ENCODE measurements around the gene PITPNB. TPM values are rescaled to one million over a fixed set of nuclear protein-coding genes. Genes with fewer than 3 reads are reported as not detected.
A peak's percentile ranks its signal among the peaks of the same experiment; 100 is the strongest.

Gene PITPNB
- 10 to 100 TPM; 13.2 to 43.6 (median 40.0) TPM for polyA plus RNA-seq

DNA sequence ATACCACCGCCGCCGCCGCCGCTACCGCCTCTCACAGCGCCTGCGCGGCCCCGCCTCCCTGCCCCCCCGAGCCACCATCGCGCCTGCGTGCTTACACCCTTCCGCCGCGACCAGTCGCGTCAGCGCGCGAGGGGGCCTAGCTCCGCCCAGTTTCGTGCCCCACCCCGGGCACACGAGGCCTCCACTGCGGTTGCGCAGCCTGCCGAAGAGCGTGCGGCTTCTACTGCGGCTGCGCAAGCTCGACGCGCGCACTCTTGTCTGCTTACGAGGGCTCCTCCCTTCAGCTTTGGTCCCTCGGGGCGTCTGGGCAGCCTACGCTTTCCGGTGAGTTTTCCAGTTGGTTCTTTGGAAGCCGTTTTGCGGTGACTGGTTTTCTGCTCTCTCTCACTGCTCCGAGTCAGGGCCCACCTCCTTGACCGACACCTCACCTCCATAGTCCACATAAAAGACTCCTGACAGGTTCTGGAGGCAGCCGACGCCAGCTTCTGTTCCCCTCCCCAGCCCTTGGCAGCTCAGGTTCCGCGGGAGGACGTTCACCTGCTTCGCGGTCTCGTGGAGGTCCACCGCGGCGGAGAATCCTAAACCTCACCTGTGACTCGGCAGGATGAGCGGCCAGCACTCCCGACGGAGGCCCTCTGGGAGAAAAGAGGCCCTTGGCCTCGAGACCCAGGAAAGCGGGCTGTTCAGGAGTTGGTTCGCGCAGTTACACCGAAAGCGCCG, at the start of gene PITPNB:
TSS of gene PITPNB (minus strand) at position 35 of the 720 bp plus-strand sequence. CDS start 65 bp downstream, outside the sequence.
- H3K27ac ChIP-seq (ENCODE audit: low read depth, low read length) = peak within 1 kb of the TSS; percentile 95
- 0 to 1% (median 0%) methylated on average over 68 of the region's 68 CpGs for WGBS, 3 donors

DNA sequence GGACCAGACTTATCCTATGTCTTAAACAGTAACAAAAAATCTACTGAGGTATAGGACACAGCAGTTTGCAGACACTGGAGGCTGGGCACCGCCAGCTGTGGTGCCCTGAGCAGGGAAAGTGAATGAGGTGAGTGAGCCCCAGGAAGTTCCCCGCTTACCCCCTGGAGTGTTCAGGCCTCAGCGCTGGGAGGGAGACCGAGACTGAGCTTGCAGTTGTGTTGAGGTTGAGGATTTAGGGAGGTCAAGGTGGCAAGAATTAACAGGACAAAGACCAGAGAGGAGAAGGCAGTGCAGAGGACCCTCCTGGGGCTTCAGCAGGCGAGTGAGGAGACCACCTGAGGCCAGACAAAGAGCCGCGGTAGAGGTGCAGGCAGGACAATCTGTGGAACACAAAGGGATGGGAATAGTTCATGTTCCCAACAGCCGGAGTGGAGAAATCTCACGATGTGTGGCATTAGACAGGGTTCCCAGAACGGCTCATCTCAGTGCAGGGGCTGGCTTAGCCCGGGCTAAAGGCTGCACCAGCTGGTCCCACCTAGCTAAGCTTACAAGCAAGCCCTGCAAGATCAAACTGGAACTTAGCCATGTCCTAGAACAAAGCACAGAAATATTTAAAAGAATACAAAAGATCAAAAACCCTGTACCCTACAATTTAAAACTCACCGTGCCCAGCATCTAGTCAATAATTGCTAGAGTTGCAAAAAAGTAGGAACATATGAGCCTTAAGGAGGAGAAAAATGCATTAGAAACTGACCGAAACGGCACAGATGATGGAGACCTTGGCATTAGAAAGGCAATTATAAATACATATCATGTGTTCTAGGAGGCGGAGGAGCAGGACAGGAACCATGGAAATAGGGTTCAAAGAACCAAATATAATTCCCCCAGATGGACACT, 47.4 kb upstream of the PITPNB start:
- no peak overlapping the region for H3K27ac ChIP-seq (ENCODE audit: low read depth, low read length)
- WGBS, 3 donors = 94 to 96% (median 94%) methylated on average over 15 of the region's 15 CpGs

DNA sequence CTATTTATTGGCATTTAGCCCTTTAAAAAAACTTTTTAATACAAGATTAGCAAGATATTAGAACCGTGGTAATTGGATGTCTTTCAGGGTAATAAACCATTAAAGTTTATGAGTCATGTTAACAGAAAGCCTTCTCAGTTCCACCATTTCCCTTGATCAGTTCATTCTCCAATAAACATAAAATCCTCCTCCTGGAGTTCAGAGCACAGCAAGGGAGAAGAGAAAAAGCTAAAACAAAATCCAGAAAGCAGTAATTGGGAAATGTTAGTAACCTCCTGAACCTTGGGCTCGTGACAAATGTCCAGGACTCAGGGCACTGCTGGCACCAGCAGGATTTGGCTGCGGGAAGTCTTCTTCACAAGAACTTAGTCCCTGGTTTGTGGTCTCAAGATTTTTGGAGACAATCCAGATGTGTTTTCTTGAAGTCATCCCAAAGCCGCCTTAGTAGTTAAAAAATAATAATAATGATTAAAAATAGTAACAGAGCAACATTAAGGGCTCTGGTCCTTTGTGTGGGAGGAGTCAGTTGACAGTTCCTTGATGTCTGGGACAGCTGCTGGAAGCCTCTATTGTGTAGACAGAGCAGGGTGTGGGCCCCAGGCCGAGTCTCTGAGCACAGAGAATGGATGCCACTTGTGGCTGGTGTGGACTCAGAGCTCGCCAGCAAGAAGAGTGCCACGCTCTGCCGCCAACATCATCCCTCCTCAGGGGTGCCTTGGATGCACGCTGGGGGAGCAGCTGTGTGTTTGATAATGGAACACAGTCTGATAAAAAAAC, 43.4 kb upstream of the PITPNB start:
- no peak overlapping the region for H3K27ac ChIP-seq (ENCODE audit: low read depth, low read length)
- WGBS, 3 donors = 61 to 66% (median 65%) methylated on average over 9 of the region's 9 CpGs

DNA sequence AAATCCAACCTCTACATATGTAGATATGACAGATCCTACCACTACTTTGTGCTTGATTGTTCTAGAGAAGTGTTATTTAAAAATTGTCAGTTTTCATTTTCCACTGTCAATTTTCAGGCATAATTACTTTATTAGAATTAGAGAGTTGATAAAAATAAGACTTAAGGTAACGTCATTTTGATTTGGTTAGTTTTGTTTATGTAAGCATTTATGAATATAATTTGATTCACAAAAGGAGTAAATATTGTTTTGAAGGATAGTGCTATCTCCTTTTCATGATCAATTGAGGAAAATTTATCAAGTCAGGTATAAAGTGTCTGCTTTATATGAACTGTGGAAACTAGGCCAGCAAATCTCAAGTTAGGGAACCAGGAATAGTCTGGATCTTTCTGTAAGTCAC, 42.6 kb upstream of the PITPNB start:
- WGBS, 3 donors = 47 to 90% (median 90%) methylated on average over 1 of the region's 1 CpG
- no peak overlapping the region for H3K27ac ChIP-seq (ENCODE audit: low read depth, low read length)

DNA sequence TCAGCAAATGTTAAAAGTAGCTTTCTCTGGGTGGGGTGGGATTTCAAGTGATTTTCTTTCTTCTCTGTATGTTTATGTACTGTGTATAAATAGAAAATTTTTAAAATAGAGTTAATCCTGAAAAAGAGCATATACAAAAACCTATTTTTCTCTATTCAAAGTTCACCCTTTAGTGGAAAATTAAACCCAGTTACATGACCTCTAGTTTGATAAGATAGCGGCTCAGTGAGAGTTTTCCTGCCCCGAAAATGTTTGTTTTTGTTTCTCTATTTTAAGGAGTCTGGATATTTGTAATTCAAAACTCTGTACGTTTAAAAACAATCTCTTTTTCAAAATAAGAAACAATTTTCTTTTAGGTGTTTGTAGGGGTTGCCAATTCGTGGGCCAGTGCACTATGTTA, 42.1 kb upstream of the PITPNB start:
- 42 to 86% (median 83%) methylated on average over 4 of the region's 4 CpGs for WGBS, 3 donors

DNA sequence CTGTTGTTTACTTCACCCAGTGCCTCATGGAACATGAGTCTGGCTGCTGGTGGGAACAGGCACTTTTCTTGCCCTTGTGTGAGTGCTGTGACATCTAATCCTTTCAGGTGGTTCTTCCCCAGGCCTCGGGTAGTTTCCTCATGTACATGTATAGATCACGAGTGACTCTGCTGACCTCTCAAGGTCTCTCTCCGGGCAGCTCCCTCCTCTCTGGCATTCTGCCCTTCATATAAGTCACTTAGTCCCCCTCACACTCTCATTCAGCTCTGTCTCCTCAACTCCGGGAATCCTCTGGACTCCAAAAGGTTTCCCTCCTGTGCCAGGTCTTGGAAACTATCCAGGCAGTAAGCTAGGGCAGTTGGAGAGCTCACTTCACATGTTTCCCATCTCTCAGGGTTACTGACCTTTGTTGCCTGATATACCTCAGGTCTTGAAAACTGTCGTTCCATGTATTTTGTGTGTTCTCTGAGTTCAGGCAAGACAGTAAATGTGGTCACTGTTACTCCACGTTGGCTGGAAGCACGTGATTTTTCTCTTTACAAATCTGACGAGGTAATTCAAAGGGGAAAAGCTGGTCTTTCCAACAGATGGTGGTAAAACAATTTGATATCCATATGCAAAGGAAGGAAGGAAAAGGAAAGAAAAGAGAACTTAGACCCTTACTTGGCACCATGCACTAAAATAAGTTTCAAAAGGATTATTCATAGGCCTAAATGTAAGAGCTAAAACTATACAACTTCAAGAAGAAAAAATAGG, 40.5 kb upstream of the PITPNB start:
- 32 to 72% (median 57%) methylated on average over 8 of the region's 8 CpGs for WGBS, 3 donors
- no peak overlapping the region for H3K27ac ChIP-seq (ENCODE audit: low read depth, low read length)

More for the DNA sequence above, 42.1 kb upstream of the PITPNB start:
- H3K27ac ChIP-seq (ENCODE audit: low read depth, low read length) = no peak overlapping the region

DNA sequence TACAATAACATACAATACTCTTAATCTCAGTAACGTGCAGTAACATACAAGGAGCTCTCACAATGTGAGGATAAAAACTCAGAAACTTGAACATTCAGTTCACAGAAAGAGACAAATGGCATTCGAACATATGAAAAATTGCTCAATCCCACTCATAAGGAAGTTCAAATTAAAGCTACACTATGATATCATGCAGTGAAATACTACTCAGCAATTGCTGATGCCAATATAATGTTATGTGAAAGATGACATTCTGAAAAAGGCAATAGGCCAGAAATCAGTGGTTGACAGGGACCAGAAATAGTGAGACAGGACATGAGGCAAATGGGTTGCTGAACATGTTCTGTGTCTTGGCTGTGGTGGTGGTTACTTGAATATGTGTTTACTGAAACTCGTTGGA, 33.7 kb upstream of the PITPNB start:
- 59 to 87% (median 69%) methylated on average over 3 of the region's 3 CpGs for WGBS, 3 donors
- H3K27ac ChIP-seq (ENCODE audit: low read depth, low read length) = no peak overlapping the region

DNA sequence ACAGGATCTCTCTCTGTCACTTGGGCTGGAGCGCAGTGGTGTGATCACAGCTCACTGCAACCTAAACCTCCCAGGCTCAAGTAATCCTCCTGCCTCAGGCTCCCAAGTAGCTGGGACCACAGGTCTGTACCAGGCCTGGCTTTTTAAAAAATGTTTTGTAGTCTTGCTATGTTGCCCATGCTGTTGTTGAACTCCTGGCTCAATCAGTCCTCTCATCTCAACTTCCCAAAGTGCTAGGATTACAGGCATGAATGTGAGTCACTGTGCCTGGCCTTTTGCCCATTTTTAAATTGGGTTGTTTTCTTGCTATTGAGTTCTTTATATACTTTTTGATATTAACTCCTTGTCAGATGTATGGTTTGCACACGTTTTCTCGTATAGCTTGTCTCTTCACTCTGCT, 33.0 kb upstream of the PITPNB start:
- WGBS, 3 donors = 87 to 90% (median 88%) methylated on average over 3 of the region's 3 CpGs

DNA sequence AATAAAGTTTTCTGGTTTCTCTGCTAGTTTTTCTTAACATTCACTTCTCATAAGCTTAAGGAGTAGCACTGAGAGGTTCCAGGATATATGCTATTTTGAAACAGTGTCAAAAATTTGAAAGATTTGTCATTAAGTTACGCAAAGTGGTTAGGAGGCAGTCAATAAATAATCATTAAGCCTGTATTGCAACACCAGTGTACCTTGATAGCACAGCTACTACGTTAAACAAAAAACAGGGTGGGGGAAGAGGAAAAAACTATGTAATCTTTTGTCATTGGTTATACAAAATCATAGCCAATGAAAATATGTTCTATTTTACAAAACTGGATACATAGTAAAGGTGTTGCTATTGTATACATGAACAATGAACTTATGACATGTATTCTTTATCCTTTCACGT, 30.4 kb upstream of the PITPNB start:
- 53 to 82% (median 82%) methylated on average over 3 of the region's 3 CpGs for WGBS, 3 donors
- H3K27ac ChIP-seq (ENCODE audit: low read depth, low read length) = no peak overlapping the region

More for the DNA sequence above, 33.0 kb upstream of the PITPNB start:
- H3K27ac ChIP-seq (ENCODE audit: low read depth, low read length) = no peak overlapping the region

DNA sequence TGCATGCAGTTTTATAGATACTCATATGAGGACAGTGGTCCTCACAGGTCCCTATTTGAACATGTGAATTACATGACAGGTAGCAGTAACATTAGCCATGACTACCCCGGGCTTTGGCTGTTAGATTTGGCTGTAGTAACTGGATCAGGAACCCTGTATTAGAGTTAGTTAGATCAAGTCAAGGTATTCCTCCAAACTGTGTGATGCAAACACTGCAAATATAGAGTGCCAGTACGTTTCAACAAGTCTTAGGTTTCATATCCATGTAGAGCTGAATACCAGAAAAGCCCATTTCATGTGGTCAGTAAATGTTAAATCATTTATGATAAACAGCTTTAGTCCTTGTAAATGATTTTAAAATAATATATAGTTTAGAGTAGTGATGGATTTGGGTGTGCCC, 29.5 kb upstream of the PITPNB start:
- H3K27ac ChIP-seq (ENCODE audit: low read depth, low read length) = no peak overlapping the region
- 87 to 94% (median 88%) methylated on average over 2 of the region's 2 CpGs for WGBS, 3 donors

DNA sequence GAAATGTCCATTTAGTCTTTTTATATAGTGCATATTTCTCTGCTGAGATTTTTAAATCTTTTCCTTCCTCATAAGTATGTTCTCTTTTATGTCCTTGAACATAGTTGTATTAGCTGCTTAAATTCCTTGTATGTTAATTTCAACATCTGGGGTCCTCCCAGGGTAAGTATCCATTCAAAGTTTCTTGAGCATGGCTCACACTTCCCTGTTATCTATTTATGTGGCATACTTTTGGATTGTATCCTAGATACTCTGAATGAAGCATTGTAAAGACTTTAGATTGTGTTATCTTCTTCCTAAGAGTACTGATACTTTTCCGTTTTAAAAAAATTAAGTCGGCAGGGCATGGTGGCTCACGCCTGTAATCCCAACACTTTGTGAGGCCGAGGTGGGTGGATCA, 28.4 kb upstream of the PITPNB start:
- H3K27ac ChIP-seq (ENCODE audit: low read depth, low read length) = no peak overlapping the region
- WGBS, 3 donors = 67 to 93% (median 91%) methylated on average over 4 of the region's 4 CpGs

DNA sequence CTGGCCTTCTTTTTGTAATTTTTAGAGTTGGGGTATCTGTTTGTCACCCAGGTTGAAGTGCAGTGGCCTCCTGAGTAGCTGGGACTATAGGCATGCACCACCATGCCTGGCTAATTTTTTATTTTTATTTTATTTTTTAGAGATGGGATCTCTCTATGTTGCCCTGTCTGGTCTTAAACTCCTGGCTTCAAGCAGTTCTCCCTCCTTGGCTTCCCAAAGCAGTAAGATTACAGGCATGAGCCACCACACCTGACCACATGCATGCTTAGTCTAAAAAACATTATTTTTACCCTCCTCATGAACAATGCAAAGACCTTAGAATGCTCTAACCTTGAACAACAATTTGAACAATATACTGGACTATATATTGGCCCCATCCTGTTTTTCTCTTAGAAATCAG, 22.1 kb upstream of the PITPNB start:
- H3K27ac ChIP-seq (ENCODE audit: low read depth, low read length) = no peak overlapping the region

DNA sequence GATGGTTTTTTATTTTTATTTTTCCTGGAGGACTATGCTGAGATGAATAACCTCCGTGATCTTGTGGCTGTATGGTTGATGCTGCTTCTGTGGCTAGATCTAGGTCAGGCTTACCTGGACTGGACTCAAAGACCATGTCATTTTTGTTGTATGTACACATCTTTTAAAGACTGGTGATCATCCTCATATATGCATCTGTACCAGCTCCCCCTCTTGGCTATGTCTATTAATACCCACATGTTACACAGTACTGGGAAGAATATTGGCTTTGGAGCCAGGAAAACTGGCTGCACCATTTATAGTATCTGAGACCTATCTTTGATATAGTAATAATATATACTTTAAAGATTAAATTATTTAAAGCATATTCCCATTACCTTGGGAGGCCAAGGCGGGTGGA, 18.4 kb upstream of the PITPNB start:
- WGBS, 3 donors = 98 to 100% (median 98%) methylated on average over 2 of the region's 2 CpGs
- H3K27ac ChIP-seq (ENCODE audit: low read depth, low read length) = no peak overlapping the region

DNA sequence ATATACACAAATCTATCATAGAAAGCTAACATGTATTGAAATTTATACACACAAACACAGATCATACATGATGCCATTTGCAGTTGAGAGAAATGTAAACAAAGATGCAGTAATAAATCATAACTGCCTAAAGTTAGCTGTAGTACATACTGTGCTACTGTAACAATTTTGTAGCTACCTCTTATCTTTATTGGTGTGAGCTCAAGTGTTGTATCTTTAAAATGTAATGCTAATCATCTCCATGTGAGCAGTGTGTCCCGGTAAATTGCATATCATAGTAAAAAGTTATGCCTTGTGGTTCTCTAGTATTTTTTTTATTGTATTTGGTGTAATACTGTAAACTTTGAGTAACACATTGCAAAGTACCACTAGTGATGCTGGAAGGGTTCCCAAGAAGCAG, 16.8 kb upstream of the PITPNB start:
- WGBS, 3 donors = 80 to 99% (median 83%) methylated on average over 1 of the region's 1 CpG

DNA sequence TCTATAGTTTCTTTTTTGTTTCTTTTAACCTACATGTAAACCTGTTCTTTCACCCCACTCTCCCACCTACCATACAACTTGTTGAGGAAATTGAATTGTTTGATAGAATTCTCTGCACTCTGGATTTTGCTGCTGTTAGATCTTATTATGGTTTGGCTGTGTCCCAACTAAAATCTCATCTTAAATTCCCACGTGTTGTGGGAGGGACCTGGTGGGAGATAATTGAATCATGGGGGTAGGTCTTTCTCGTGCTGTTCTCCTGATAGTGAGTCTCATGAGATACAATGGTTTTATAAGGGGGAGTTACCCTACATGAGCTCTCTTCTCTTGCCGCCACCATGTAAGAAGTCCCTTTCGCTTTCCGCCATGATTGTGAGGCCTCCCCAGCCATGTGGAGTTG, 15.0 kb upstream of the PITPNB start:
- 82 to 90% (median 89%) methylated on average over 5 of the region's 5 CpGs for WGBS, 3 donors
- no peak overlapping the region for H3K27ac ChIP-seq (ENCODE audit: low read depth, low read length)

More for the DNA sequence above, 16.8 kb upstream of the PITPNB start:
- no peak overlapping the region for H3K27ac ChIP-seq (ENCODE audit: low read depth, low read length)

DNA sequence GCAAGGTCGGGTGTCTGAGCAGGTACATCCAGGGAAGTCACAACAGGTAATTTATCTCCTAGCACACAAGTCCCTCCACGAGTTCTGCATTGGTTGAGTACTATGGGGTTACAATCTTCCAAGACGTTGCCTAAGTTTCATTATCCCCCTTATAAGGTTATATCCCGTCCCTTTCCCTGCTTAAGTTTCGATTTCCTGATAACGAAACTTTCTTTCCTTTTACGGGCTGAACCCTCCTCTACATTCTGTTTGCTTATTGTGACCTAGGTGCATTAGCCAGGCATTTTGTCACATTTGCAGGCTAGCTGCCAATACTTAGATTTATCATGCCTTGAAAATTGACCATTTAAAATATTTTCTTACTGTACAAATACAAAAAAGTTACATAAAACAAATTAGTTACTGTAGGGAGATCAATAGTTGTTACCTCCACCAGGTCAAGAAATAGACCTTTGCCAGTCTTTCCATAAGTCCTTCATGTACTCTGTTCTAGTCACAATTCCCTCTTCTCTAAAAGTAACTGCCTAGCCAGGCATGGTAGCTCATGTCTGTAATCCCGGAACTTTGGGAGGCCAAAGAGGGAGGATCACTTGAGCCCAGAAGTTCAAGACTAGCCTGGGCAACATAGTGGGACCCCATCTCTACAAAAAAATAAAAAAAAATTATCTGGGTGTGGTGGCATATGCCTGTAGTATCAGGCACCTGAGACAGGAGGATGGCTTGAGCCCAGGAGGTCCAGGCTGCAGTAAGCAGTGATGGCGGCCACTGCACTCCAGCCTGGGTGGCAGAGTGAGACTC, 14.3 kb upstream of the PITPNB start:
- 44 to 87% (median 77%) methylated on average over 9 of the region's 9 CpGs for WGBS, 3 donors
- no peak overlapping the region for H3K27ac ChIP-seq (ENCODE audit: low read depth, low read length)

DNA sequence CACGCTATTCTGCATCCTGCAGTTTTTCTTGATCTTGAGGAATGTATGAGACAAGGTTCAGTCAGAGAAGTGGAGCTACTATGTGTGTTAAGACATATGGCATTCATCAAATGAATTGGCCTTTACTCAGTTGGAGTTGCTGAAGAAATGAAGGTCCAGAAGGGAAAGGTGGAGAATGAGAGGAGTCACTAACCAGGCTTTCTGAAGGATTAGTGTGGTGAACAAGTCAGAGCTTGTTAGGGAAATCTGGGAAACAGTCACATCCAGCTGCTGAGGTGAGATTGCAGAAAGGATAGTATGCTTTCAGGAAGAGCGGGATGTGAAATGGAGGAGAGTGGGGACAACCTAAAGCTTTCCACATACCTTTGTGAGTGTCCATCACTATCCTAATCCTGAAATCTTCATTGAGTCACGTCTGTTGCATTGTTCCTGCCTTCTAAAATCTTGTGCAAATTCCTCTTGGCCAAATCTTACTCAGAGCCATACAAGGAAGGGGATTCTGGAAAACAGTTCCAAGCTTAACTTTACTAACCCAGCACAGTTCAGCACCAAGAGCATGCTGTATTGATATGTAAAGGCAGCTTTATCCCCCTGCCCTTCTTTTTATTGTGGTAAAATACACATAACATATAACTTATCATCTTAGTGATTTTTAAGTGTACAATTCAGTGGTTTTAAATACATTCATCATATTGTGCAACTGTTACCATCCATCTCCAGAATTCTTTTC, 11.4 kb upstream of the PITPNB start:
- no peak overlapping the region for H3K27ac ChIP-seq (ENCODE audit: low read depth, low read length)
- WGBS, 3 donors = 86 to 93% (median 89%) methylated on average over 3 of the region's 3 CpGs

All from adipose tissue (tissue), 3 donors.